ENCODE data around the gene LUC7L3. TPM values are rescaled to one million over a fixed set of nuclear protein-coding genes. Genes with fewer than 3 reads are reported as not detected.

The LUC7L3 gene
- polyA plus RNA-seq, 3 donors, result 14.6 to 49.8 (median 17.1) TPM

DNA sequence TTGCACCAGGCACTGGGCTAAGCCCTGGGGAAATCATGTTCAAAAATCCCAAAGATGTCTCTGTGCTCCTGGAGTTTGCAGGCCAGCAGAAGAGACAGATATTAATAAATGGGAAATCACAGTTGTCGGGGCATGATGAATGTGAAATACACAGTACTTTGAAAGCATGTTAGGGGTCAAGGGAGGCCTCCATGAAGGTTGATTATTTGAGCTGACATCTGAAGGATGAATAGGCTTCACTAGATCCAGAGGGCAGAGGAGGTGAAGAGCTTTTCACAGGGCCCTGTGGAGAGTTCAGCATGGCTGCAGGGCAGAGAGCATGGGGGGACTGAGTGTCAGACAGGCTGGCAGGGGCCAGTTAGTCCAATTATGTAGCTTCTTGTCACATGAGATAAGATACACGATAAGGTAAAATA lies 45.3 kb downstream of the LUC7L3 start:
- 100% methylated on average over 1 of the region's 2 CpGs for WGBS (ENCODE audit: insufficient coverage)
- H3K9me3 Mint-ChIP-seq, result no peaks in the 10 kb centered on the region
- peak overlapping the region; percentile 78 to 94 (median 89) for H3K27ac Mint-ChIP-seq

DNA sequence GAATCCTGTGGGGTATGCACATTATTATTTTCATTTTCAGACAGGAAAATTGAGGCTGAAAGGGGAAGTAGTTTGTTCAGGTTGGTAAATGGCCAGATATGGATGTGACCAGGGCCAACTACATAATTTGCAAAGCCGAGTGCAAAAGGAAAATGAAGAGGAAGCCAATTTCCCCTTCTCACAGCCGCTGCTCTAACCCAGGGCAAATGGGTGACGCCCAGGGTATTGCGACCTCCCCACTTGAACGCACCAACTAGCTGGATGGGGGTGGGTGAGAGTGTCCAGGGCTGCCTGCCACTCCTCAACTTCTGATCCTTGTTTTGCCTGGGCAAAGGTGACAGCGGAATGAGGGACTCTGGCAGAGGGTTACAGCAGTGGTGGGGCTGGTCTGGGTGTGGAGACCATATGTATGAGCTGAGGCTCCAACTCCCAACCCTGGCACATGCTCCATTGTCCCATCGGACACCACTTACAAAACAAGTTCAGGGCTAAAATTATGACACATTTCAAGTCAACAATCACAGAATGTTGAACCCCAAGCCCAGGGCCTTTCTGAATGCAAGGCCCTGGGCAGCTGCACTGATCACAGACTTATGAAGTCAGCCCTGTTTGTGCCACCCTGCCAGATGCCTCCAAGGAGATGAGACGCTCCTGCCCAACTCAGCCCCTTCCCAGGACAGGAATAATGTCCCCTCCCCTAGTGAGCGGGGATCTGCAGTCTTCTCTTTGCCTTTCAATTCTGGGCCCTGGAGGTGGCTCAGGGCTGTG lies 46.2 kb downstream of the LUC7L3 start:
- Histone ChIP-seq H4K20me1 (ENCODE audit: insufficient read depth, low read length) (no peaks in the 10 kb centered on the region), H3K9ac (ENCODE audit: insufficient read depth, low read length, poor library complexity, severe bottlenecking) (peak overlapping the region; percentile 10), H3K4me3 (replicated peaks in 1 of 3; ENCODE audit: low read depth in 2 of 3, low read length in 3 of 3) (peak overlapping the region in 1 of 3 experiments; percentile 55), H3K4me1 (ENCODE audit: control insufficient read depth in 1 of 2, insufficient read depth in 2 of 2, low read length in 2 of 2) (peaks cover 36 to 43% of the 10 kb centered on the region in 2 donors), H3K36me3 (replicated peaks in 1 of 2; ENCODE audit: control insufficient read depth in 1 of 2, insufficient read depth in 2 of 2, low read length in 2 of 2) (no peaks in the 10 kb centered on the region), H3K9me3 (replicated peaks in 1 of 2; ENCODE audit: control insufficient read depth in 1 of 2, insufficient read depth in 1 of 2, low read length in 2 of 2) (no peaks in the 10 kb centered on the region), H2AFZ (ENCODE audit: insufficient read depth, low read depth, low read length, poor library complexity, severe bottlenecking) (peak overlapping the region; percentile 88), H3K4me2 (replicated peaks; ENCODE audit: extremely low read depth, low read length, poor library complexity, severe bottlenecking) (peak overlapping the region; percentile 65), H3K27me3 (ENCODE audit: control insufficient read depth in 2 of 2, insufficient read depth in 2 of 2, low read length in 2 of 2) (no peaks in the 10 kb centered on the region), H3K79me2 (ENCODE audit: insufficient read depth, low read length) (no peaks in the 10 kb centered on the region), H3K27ac (ENCODE audit: low read depth in 1 of 2, low read length in 2 of 2) (peak overlapping the region; percentile 79 to 88)
- Mint-ChIP-seq H3K36me3 (no peaks in the 10 kb centered on the region), H3K4me1 (peaks cover 39% of the 10 kb centered on the region), H3K4me3 (peak overlapping the region; percentile 34 to 71), H3K27me3 (ENCODE audit: low read depth in 3 of 3) (peaks cover 0 to 3% (median 2%) of the 10 kb centered on the region in 3 donors), H3K9me3 (no peaks in the 10 kb centered on the region), H3K27ac (peak overlapping the region; percentile 78 to 94 (median 93))
- intact Hi-C loops (cut with micrococcal nuclease), result no loop called here
- peak; percentile 45 to 54 (median 51) for DNase-seq
- no peak for TF ChIP-seq CTCF (IDR thresholded peaks at IDR 0.05)
- WGBS (ENCODE audit: insufficient coverage), result 70% methylated on average over 3 of the region's 9 CpGs

More for the DNA sequence above, 45.3 kb downstream of the LUC7L3 start:
- intact Hi-C loops (cut with micrococcal nuclease), result no loop called here
- H3K36me3 ChIP-seq (replicated peaks in 1 of 2; ENCODE audit: control insufficient read depth in 1 of 2, insufficient read depth in 2 of 2, low read length in 2 of 2), result no peaks in the 10 kb centered on the region
- TF ChIP-seq CTCF (IDR thresholded peaks at IDR 0.05), result no peak
- H3K36me3 Mint-ChIP-seq, result no peaks in the 10 kb centered on the region
- H2AFZ ChIP-seq (ENCODE audit: insufficient read depth, low read depth, low read length, poor library complexity, severe bottlenecking), result peak overlapping the region; percentile 22
- peak overlapping the region in 1 of 3 experiments; percentile 55 for H3K4me3 ChIP-seq (replicated peaks in 1 of 3; ENCODE audit: low read depth in 2 of 3, low read length in 3 of 3)
- H3K27me3 Mint-ChIP-seq (ENCODE audit: low read depth in 3 of 3), result peaks cover 1 to 3% (median 2%) of the 10 kb centered on the region in 3 donors
- no peak overlapping the region for H3K4me3 Mint-ChIP-seq
- H3K4me1 Mint-ChIP-seq, result peaks cover 39% of the 10 kb centered on the region
- H3K27me3 ChIP-seq (ENCODE audit: control insufficient read depth in 2 of 2, insufficient read depth in 2 of 2, low read length in 2 of 2), result no peaks in the 10 kb centered on the region
- peak overlapping the region; percentile 65 for H3K4me2 ChIP-seq (replicated peaks; ENCODE audit: extremely low read depth, low read length, poor library complexity, severe bottlenecking)
- H3K27ac ChIP-seq (ENCODE audit: low read depth in 1 of 2, low read length in 2 of 2), result peak overlapping the region; percentile 45 to 88
- no peak overlapping the region for H3K9ac ChIP-seq (ENCODE audit: insufficient read depth, low read length, poor library complexity, severe bottlenecking)
- H4K20me1 ChIP-seq (ENCODE audit: insufficient read depth, low read length), result no peaks in the 10 kb centered on the region
- peaks cover 36 to 43% of the 10 kb centered on the region in 2 donors for H3K4me1 ChIP-seq (ENCODE audit: control insufficient read depth in 1 of 2, insufficient read depth in 2 of 2, low read length in 2 of 2)
- no peaks in the 10 kb centered on the region for H3K79me2 ChIP-seq (ENCODE audit: insufficient read depth, low read length)
- DNase-seq, result no peak
- no peaks in the 10 kb centered on the region for H3K9me3 ChIP-seq (replicated peaks in 1 of 2; ENCODE audit: control insufficient read depth in 1 of 2, insufficient read depth in 1 of 2, low read length in 2 of 2)

Measured in CD14-positive monocyte (primary cell).